AG04449 (cell line): ENCODE data around the gene MSANTD3.

Experiments
- CTCF ChIA-PET: fragments of 350-600 bp; formaldehyde crosslinking; extraction: SDS; loops from one replicate; lab custom pipeline; 2021; ENCODE audit warnings: antibody characterized with exemption; lab: Yijun Ruan, JAX
- POLR2A ChIA-PET: fragments of 400-600, 350-600 bp; formaldehyde crosslinking; extraction: SDS; loops from one replicate; lab custom pipeline; 2020; ENCODE audit warnings: antibody characterized with exemption, inconsistent platforms; lab: Yijun Ruan, JAX
- DNase-seq: peaks from one replicate; pipeline ENCODE4 v3.0.0-alpha.2; 2010; ENCODE audit warnings: low read depth, low spot score
- H3K4me3 ChIP-seq: 2 replicates; pipeline ENCODE4 v1.5.1; 2011; ENCODE audit warnings: low read depth, mild to moderate bottlenecking, control low read depth, low read length
- CTCF ChIP-seq: IDR thresholded peaks from one replicate; pipeline ENCODE4 v1.5.1; 2011; ENCODE audit warnings: mild to moderate bottlenecking, moderate library complexity, low read length, control low read depth, inconsistent platforms; ENCODE audit not compliant: insufficient read depth; ENCODE audit errors: missing control alignments

The MSANTD3 gene

GRCh38 chr9:100449420-100449819 is 22.5 kb downstream of the MSANTD3 start:
- POLR2A ChIA-PET = no interaction called here

GRCh38 chr9:100452894-100453293 is 26.0 kb downstream of the MSANTD3 start:
- CTCF ChIA-PET = interaction anchor here (4.9 kb wide), 1 partner anchor 15 kb away, joined by 33 read pairs; no protein-coding TSS in a partner anchor
- TF ChIP-seq CTCF = no peak
- POLR2A ChIA-PET = no interaction called here

More at GRCh38 chr9:100449420-100449819, 22.5 kb downstream of the MSANTD3 start:
- no peak for DNase-seq
- H3K4me3 ChIP-seq = no peak overlapping the region
- TF ChIP-seq CTCF = no peak
- CTCF ChIA-PET = interaction anchor here (1.2 to 1.5 kb wide), 2 partner anchors 7 to 12 kb away, joined by 3 to 9 read pairs; no protein-coding TSS in a partner anchor

GRCh38 chr9:100455470-100455869 is 28.5 kb downstream of the MSANTD3 start:
- CTCF ChIA-PET = interaction anchor here (0.7 to 4.9 kb wide), 2 partner anchors 15 to 18 kb away, joined by 3 to 33 read pairs; no protein-coding TSS in a partner anchor
- DNase-seq = no peak
- TF ChIP-seq CTCF = no peak
- H3K4me3 ChIP-seq = no peak overlapping the region
- POLR2A ChIA-PET = no interaction called here

More at GRCh38 chr9:100452894-100453293, 26.0 kb downstream of the MSANTD3 start:
- DNase-seq = no peak
- H3K4me3 ChIP-seq = no peak overlapping the region

- TF ChIP-seq CTCF = no peak
- CTCF ChIA-PET = interaction anchor here (0.9 to 1.5 kb wide), 2 partner anchors 18 to 138 kb away, joined by 3 to 4 read pairs; no protein-coding TSS in a partner anchor
- no peak overlapping the region for H3K4me3 ChIP-seq
- no peak for DNase-seq
- POLR2A ChIA-PET = interaction anchor here (0.7 kb wide), 1 partner anchor 16 kb away, joined by 3 read pairs; no protein-coding TSS in a partner anchor
Measured at GRCh38 chr9:100457517-100457916, 30.6 kb downstream of the MSANTD3 start.

- no peak overlapping the region for H3K4me3 ChIP-seq
- CTCF ChIA-PET = interaction anchor here (1.1 to 2.0 kb wide), 2 partner anchors 14 to 135 kb away, joined by 3 to 7 read pairs; no protein-coding TSS in a partner anchor
- POLR2A ChIA-PET = no interaction called here
- no peak for DNase-seq
- TF ChIP-seq CTCF = no peak
Measured at GRCh38 chr9:100459963-100460362, 33.0 kb downstream of the MSANTD3 start.

GRCh38 chr9:100465274-100465673 is 38.3 kb downstream of the MSANTD3 start:
- POLR2A ChIA-PET = no interaction called here
- no peak for TF ChIP-seq CTCF
- CTCF ChIA-PET = interaction anchor here (1.5 to 2.1 kb wide), 2 partner anchors 22 to 26 kb away, joined by 3 to 5 read pairs; no protein-coding TSS in a partner anchor
- DNase-seq = no peak
- no peak overlapping the region for H3K4me3 ChIP-seq
